ENCODE data around the gene UTF1. TPM values are rescaled to one million over a fixed set of nuclear protein-coding genes. Genes with fewer than 3 reads are reported as not detected.
A peak's percentile ranks its signal among the peaks of the same experiment; 100 is the strongest.

Gene UTF1
- total and polyA plus RNA-seq, 3 experiments from 2014 or later, result not detected

DNA sequence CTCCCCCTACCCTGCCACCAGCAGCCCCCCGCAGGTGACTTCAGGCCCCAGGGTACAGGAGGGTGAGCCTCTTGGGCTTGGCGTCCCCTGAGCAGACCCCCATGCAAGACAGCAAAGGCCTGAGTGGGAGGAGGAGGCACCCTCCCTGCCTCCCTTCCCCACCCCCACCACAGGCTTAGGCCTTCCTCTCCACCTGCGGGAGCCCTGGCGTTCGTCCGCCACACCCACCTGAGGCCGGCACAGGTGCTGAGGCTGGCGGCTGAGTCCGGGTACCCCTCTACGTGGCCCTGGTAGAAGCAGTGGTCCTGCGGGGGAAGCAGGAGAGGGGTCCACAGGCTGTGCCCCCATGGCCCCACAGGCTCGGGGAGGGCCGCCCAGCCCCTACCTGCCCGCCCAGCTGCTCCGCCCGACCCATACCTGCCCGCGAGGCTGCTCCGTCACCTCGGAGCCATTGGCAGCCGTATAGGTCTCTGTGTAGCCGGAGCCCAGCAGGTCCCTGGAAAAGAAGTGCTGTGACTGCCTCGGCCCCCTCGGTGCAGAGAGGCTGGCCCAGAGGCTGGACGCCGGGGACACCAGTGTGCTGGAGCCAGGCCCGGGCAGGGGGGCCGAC lies 43.6 kb downstream of the UTF1 start:
- Histone ChIP-seq H3K36me3 (ENCODE audit: insufficient read depth, low read length) (peaks cover 11% of the 10 kb centered on the region), H3K27ac (ENCODE audit: low read depth, low read length) (no peak overlapping the region), H3K4me3 (ENCODE audit: low read length) (no peak overlapping the region), H3K27me3 (ENCODE audit: insufficient read depth, low read length, poor library complexity, severe bottlenecking) (no peaks in the 10 kb centered on the region), H3K4me1 (ENCODE audit: insufficient read depth, low read length) (peaks cover 34% of the 10 kb centered on the region), H3K9me3 (ENCODE audit: low read length) (no peaks in the 10 kb centered on the region)
- Mint-ChIP-seq H3K36me3 (peaks cover 0 to 42% (median 0%) of the 10 kb centered on the region in 3 donors), H3K27ac (peak overlapping the region in 3 of 8 donors; percentile 32 to 87 (median 68)), H3K27me3 (no peaks in the 10 kb centered on the region), H3K4me1 (peaks cover 12 to 36% (median 22%) of the 10 kb centered on the region in 3 donors), H3K9me3 (no peaks in the 10 kb centered on the region), H3K4me3 (peak overlapping the region in 1 of 7 donors; percentile 34)
- ChIA-PET CTCF (interaction anchor here (2.1 kb wide), 1 partner anchor 10 kb away, joined by 10 read pairs; no protein-coding TSS in a partner anchor), POLR2A (no interaction called here)
- DNase-seq, result no peak

DNA sequence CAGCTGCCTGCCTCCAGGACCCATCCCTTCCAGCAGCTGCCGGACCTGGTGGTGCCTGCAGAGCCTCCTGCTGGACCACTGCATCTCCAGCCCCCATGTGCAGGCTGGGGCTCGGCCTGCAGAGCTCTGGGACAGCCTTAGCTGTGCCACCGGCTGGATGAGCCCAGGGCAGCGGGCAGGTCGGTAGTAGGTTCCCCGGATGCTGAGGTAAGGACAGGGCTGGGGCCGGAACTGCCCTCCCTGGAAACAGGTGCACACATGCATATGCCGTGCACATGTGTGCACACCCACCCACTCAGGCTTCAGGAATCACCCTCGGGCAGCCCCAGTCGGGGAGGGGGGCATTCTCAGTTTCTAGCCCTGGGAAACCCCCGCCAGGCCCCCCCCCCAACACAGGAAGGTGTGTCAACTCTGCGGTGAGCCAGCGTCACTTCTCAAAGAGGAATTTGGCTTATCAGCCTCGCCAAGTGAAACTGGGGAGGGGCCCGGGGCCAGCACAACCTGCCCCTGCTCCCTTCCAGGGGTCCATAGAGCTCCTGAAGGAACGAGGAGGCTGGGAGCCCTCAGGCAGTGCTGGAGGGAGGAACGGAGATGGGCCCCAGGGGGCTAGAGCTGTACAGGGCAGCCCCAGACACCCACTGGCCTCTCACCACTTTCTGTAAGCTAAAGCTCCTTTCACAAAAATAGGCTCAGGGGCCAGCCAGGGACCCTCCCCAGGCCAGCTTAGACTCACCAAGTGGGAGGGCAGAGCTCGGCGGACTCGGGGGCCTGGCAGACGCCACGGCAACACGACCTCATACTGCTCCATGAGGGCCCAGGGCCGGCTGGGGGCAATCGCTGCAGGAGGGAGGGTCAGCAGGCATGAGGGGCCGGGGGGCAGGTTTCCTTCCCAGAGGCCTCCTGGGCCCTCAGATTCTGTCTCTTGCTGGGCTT lies 45.0 kb downstream of the UTF1 start:
- Histone ChIP-seq H3K4me3 (ENCODE audit: low read length) (peak overlapping the region; percentile 88), H3K27ac (ENCODE audit: low read depth, low read length) (peak overlapping the region; percentile 93), H3K36me3 (ENCODE audit: insufficient read depth, low read length) (peaks cover 10% of the 10 kb centered on the region), H3K9me3 (ENCODE audit: low read length) (no peaks in the 10 kb centered on the region), H3K4me1 (ENCODE audit: insufficient read depth, low read length) (peaks cover 45% of the 10 kb centered on the region), H3K27me3 (ENCODE audit: insufficient read depth, low read length, poor library complexity, severe bottlenecking) (no peaks in the 10 kb centered on the region)
- peak; percentile 71 to 92 (median 80) for DNase-seq
- peaks cover 0 to 35% (median 0%) of the 10 kb centered on the region in 3 donors for H3K36me3 Mint-ChIP-seq
- peaks cover 23 to 50% (median 34%) of the 10 kb centered on the region in 3 donors for H3K4me1 Mint-ChIP-seq
- ChIA-PET CTCF (interaction anchor here (0.8 to 3.5 kb wide), 9 partner anchors 8 to 131 kb away, joined by 3 to 17 read pairs (median 5); no protein-coding TSS in a partner anchor), POLR2A (interaction anchor here (1.0 to 1.5 kb wide), 3 partner anchors 11 to 115 kb away, joined by 3 to 8 read pairs (median 7); no protein-coding TSS in a partner anchor)
- H3K4me3 Mint-ChIP-seq, result peak overlapping the region; percentile 88 to 97 (median 91)
- H3K27ac Mint-ChIP-seq, result peak overlapping the region; percentile 93 to 99 (median 96)
- no peaks in the 10 kb centered on the region for H3K27me3 Mint-ChIP-seq
- no peaks in the 10 kb centered on the region for H3K9me3 Mint-ChIP-seq

DNA sequence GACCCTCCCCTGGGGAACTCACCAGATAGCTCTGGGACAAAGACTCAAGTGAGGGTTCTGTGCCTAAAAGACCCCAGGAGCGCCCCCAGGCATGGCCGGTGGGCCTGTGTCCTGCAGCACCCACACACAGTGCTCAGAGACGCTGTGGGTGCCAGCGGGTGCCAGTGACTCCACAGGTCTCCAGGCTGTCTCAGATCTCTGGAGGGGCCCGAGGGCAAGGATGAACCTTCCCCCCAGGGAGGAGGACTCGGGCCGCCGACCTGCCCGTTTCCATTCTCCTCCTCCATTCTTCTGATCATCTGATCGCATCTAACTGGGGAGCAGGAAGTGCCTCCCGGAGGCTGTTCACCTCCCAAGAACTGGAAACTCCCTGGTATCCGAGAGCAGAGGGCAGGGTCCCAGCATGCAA lies 45.7 kb downstream of the UTF1 start:
- CTCF ChIA-PET, result interaction anchor here (0.8 to 3.5 kb wide), 9 partner anchors 9 to 131 kb away, joined by 3 to 17 read pairs (median 5); no protein-coding TSS in a partner anchor
- Mint-ChIP-seq H3K4me3 (peak overlapping the region; percentile 88 to 97 (median 91)), H3K4me1 (peaks cover 23 to 54% (median 34%) of the 10 kb centered on the region in 3 donors), H3K36me3 (peaks cover 0 to 34% (median 0%) of the 10 kb centered on the region in 3 donors), H3K27ac (peak overlapping the region; percentile 93 to 99 (median 96)), H3K9me3 (no peaks in the 10 kb centered on the region), H3K27me3 (no peaks in the 10 kb centered on the region)
- Histone ChIP-seq H3K27ac (ENCODE audit: low read depth, low read length) (peak overlapping the region; percentile 93), H3K9me3 (ENCODE audit: low read length) (no peaks in the 10 kb centered on the region), H3K4me1 (ENCODE audit: insufficient read depth, low read length) (peaks cover 45% of the 10 kb centered on the region), H3K4me3 (ENCODE audit: low read length) (peak overlapping the region; percentile 88), H3K36me3 (ENCODE audit: insufficient read depth, low read length) (peaks cover 3% of the 10 kb centered on the region), H3K27me3 (ENCODE audit: insufficient read depth, low read length, poor library complexity, severe bottlenecking) (no peaks in the 10 kb centered on the region)
- POLR2A ChIA-PET, result interaction anchor here (1.0 to 1.5 kb wide), 5 partner anchors 11 to 114 kb away, joined by 3 to 8 read pairs (median 5); no protein-coding TSS in a partner anchor
- DNase-seq, result peak in 3 of 5 donors; percentile 36 to 68 (median 44)

DNA sequence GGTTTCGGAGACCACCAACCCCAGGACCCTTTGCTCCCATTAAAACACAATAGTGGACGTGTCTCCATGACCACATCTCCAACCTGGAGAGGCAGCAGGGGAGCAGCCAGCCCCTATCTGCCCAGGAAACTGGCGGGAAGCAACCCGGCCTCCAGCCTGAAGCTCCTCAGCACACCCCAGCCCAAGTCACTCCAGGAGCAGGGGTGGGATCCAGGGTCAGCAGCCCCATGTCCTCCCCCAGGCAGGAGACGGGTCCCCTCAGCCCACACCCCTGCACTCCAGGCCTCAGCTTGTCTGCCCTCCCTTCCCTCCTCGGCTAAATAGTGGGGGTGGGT lies 46.0 kb downstream of the UTF1 start:
- CTCF ChIA-PET, result interaction anchor here (0.9 to 3.5 kb wide), 7 partner anchors 9 to 132 kb away, joined by 3 to 17 read pairs (median 10); no protein-coding TSS in a partner anchor
- no peaks in the 10 kb centered on the region for H3K27me3 Mint-ChIP-seq
- POLR2A ChIA-PET, result interaction anchor here (1.0 to 1.5 kb wide), 4 partner anchors 12 to 114 kb away, joined by 3 to 7 read pairs (median 4); no protein-coding TSS in a partner anchor

DNA sequence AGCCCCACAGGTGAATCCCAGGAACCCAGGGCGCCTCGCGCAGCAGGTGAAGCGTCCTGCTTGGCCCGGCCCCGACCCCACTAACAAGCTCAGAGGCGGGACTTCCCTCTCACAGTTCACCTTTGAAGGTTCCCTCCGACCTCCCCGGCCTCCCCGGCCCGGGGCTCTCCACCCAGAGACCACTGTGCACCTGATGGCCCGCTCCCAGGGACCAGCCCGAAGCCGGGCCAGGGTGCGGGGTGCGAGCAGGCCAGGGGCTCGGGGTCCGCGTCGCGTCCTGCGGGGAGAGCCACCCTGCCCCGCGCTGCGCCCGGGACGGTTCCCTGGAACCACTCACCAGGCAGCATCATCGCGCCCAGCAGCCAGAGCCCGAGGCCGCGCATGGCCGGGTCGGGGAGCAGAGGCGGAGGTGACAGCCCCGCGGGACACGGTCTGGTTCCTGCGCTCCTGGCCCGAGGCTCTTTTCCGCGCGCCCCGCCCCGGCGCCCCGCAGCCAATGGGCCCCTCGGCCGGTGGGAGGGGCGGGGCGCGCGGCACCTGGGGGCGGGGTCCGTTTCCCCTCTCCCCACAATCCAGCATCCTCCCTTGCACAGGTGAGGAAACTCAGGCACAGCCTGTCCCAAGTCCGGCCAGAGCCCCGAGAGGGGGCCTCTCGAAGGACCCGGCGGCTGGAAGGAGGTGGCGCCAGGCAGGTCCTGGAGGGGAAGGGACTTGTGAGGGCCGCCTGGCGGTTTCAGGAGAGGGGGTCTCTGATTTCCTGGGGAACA lies 46.6 kb downstream of the UTF1 start, which contains the start of gene ADAM8:
Gene ADAM8 (minus strand): TSS at position 434 of the 767 bp plus-strand sequence. CDS start 51 bp downstream, at position 383.
- H3K27ac ChIP-seq (ENCODE audit: low read depth, low read length), result peak within 1 kb of the TSS; percentile 96
- no peaks in the 10 kb centered on the region for H3K9me3 Mint-ChIP-seq
- DNase-seq, result peak in 4 of 5 donors; percentile 58 to 75 (median 66)
- H3K9me3 ChIP-seq (ENCODE audit: low read length), result no peaks in the 10 kb centered on the region
- no peaks in the 10 kb centered on the region for H3K27me3 Mint-ChIP-seq
- no peaks in the 10 kb centered on the region for H3K27me3 ChIP-seq (ENCODE audit: insufficient read depth, low read length, poor library complexity, severe bottlenecking)
- POLR2A ChIA-PET, result interaction anchor here (1.0 to 2.2 kb wide), 5 partner anchors 12 to 35 kb away, joined by 3 to 15 read pairs (median 5); no protein-coding TSS in a partner anchor
- H3K4me3 Mint-ChIP-seq, result peak within 1 kb of the TSS; percentile 88 to 98 (median 91)
- peaks cover 45% of the 10 kb centered on the region for H3K4me1 ChIP-seq (ENCODE audit: insufficient read depth, low read length)
- peaks cover 3% of the 10 kb centered on the region for H3K36me3 ChIP-seq (ENCODE audit: insufficient read depth, low read length)
- H3K27ac Mint-ChIP-seq, result peak within 1 kb of the TSS; percentile 94 to 100 (median 98)
- CTCF ChIA-PET, result interaction anchor here (0.9 to 4.3 kb wide), 6 partner anchors 17 to 132 kb away, joined by 3 to 28 read pairs (median 11); no protein-coding TSS in a partner anchor
- peaks cover 0 to 34% (median 0%) of the 10 kb centered on the region in 3 donors for H3K36me3 Mint-ChIP-seq
- H3K4me1 Mint-ChIP-seq, result peaks cover 23 to 54% (median 34%) of the 10 kb centered on the region in 3 donors
- peak within 1 kb of the TSS; percentile 88 for H3K4me3 ChIP-seq (ENCODE audit: low read length)

More for the DNA sequence above, 46.0 kb downstream of the UTF1 start:
- Mint-ChIP-seq H3K4me3 (peak overlapping the region; percentile 88 to 97 (median 91)), H3K36me3 (peaks cover 0 to 32% (median 0%) of the 10 kb centered on the region in 3 donors), H3K4me1 (peaks cover 23 to 54% (median 34%) of the 10 kb centered on the region in 3 donors), H3K27ac (peak overlapping the region; percentile 93 to 99 (median 96)), H3K9me3 (no peaks in the 10 kb centered on the region)
- Histone ChIP-seq H3K9me3 (ENCODE audit: low read length) (no peaks in the 10 kb centered on the region), H3K27me3 (ENCODE audit: insufficient read depth, low read length, poor library complexity, severe bottlenecking) (no peaks in the 10 kb centered on the region), H3K4me1 (ENCODE audit: insufficient read depth, low read length) (peaks cover 45% of the 10 kb centered on the region), H3K4me3 (ENCODE audit: low read length) (peak overlapping the region; percentile 88), H3K36me3 (ENCODE audit: insufficient read depth, low read length) (peaks cover 3% of the 10 kb centered on the region), H3K27ac (ENCODE audit: low read depth, low read length) (peak overlapping the region; percentile 93)
- no peak for DNase-seq

DNA sequence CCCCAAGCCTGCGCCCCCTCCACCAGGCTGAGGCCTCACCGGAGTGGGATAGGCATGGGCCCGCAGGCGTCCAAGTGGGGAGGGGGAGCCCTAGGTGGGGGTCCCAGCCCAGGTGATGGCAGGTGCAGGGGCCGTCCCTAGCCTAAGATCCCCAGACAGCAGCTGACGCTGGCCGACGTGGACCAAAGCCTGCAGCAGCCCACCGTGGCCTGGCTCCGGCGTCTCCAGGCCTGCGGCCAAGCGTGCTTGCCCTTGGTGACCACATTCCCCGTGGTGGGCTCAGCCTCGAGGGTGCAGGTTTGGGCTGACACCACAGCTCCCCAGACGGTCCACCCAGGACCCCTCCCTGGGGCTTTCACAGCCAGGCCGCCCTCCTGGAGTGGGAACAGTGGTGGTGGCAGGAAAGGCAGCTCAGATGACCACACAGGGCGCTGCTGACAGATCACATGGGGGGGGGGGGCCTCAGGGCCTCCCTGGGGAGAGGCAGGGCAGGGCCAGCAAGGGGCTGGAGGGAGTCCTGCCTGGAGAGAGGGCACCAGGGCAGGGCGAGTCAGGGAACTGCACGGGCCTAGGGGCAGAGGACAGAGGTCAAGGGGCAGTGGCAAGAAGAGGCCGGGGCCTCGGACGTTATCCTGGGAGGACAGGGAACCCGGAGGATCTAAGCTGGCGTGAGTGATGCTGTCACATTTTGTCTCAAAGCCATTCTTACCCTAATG lies 47.4 kb downstream of the UTF1 start:
- H3K4me3 Mint-ChIP-seq, result peak overlapping the region; percentile 84 to 98 (median 89)
- Histone ChIP-seq H3K4me3 (ENCODE audit: low read length) (peak overlapping the region; percentile 8), H3K4me1 (ENCODE audit: insufficient read depth, low read length) (peaks cover 45% of the 10 kb centered on the region)

More for the DNA sequence above, 47.4 kb downstream of the UTF1 start:
- H3K4me1 Mint-ChIP-seq, result peaks cover 23 to 54% (median 35%) of the 10 kb centered on the region in 3 donors
- no peaks in the 10 kb centered on the region for H3K9me3 Mint-ChIP-seq
- Histone ChIP-seq H3K36me3 (ENCODE audit: insufficient read depth, low read length) (peaks cover 3% of the 10 kb centered on the region), H3K27me3 (ENCODE audit: insufficient read depth, low read length, poor library complexity, severe bottlenecking) (no peaks in the 10 kb centered on the region), H3K27ac (ENCODE audit: low read depth, low read length) (peak overlapping the region; percentile 96), H3K9me3 (ENCODE audit: low read length) (no peaks in the 10 kb centered on the region)
- ChIA-PET CTCF (interaction anchor here (1.2 to 4.3 kb wide), 5 partner anchors 12 to 133 kb away, joined by 4 to 28 read pairs (median 10); no protein-coding TSS in a partner anchor), POLR2A (interaction anchor here (0.7 to 2.2 kb wide), 5 partner anchors 14 to 36 kb away, joined by 3 to 15 read pairs (median 7); no protein-coding TSS in a partner anchor)
- DNase-seq, result no peak
- no peaks in the 10 kb centered on the region for H3K27me3 Mint-ChIP-seq
- H3K27ac Mint-ChIP-seq, result peak overlapping the region; percentile 94 to 100 (median 98)
- peaks cover 0 to 36% (median 1%) of the 10 kb centered on the region in 3 donors for H3K36me3 Mint-ChIP-seq

Measured in CD8-positive, alpha-beta memory T cell (primary cell).